Neural cell (in vitro differentiated cells): ENCODE results near the gene FCAMR.

Source experiments
- CTCF ChIP-seq: fragments of 450-650 bp; IDR thresholded peaks from 2 replicates; pipeline ENCODE4 v1.5.1; 2014; ENCODE audit warnings: antibody characterized with exemption, mild to moderate bottlenecking, moderate library complexity; ENCODE audit not compliant: poor library complexity, severe bottlenecking
- EP300 ChIP-seq: fragments of 450-650 bp; conservative IDR thresholded peaks from 2 replicates; pipeline ENCODE4 v1.6.1; 2014; ENCODE audit warnings: antibody characterized with exemption, mild to moderate bottlenecking, moderate library complexity; ENCODE audit not compliant: poor library complexity, severe bottlenecking
- POLR2AphosphoS5 ChIP-seq: IDR thresholded peaks from 2 replicates; pipeline ENCODE4 v1.6.1; 2012
- RAD21 ChIP-seq: fragments of 450-650 bp; conservative IDR thresholded peaks from 2 replicates; pipeline ENCODE4 v1.6.1; 2014; ENCODE audit warnings: antibody characterized with exemption, mild to moderate bottlenecking, moderate library complexity
- REST ChIP-seq: IDR thresholded peaks from 2 replicates; pipeline ENCODE4 v1.6.1; 2012; ENCODE audit warnings: borderline replicate concordance

DNA sequence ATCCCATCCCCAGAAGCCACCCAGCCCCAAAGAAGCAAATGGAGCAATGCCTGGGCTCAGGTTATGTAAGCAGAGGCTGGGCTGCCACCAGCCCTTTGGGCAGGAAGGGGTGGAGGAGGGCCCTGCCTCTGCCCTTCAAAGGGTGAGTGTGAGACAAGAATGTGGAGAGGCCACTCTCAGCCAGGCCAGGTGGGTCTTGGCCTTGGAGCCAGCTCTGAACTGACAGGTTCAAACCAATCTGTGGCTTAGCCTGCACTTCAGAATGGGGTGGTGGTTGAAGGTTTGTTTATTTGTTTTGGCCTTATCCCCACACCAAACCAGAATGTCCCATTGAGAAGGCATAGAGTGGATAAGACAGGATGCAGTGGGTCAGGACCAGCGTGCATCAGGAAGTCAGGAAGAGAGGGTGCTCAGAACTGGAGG lies 32.5 kb upstream of the FCAMR start:
- TF ChIP-seq CTCF (no peak), EP300 (no peak), POLR2AphosphoS5 (no peak), RAD21 (no peak), REST (no peak)
